ENCODE measurements around the gene CSTF2T.
A peak's percentile ranks its signal among the peaks of the same experiment; 100 is the strongest.

The CSTF2T gene, protein sequence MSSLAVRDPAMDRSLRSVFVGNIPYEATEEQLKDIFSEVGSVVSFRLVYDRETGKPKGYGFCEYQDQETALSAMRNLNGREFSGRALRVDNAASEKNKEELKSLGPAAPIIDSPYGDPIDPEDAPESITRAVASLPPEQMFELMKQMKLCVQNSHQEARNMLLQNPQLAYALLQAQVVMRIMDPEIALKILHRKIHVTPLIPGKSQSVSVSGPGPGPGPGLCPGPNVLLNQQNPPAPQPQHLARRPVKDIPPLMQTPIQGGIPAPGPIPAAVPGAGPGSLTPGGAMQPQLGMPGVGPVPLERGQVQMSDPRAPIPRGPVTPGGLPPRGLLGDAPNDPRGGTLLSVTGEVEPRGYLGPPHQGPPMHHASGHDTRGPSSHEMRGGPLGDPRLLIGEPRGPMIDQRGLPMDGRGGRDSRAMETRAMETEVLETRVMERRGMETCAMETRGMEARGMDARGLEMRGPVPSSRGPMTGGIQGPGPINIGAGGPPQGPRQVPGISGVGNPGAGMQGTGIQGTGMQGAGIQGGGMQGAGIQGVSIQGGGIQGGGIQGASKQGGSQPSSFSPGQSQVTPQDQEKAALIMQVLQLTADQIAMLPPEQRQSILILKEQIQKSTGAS

DNA sequence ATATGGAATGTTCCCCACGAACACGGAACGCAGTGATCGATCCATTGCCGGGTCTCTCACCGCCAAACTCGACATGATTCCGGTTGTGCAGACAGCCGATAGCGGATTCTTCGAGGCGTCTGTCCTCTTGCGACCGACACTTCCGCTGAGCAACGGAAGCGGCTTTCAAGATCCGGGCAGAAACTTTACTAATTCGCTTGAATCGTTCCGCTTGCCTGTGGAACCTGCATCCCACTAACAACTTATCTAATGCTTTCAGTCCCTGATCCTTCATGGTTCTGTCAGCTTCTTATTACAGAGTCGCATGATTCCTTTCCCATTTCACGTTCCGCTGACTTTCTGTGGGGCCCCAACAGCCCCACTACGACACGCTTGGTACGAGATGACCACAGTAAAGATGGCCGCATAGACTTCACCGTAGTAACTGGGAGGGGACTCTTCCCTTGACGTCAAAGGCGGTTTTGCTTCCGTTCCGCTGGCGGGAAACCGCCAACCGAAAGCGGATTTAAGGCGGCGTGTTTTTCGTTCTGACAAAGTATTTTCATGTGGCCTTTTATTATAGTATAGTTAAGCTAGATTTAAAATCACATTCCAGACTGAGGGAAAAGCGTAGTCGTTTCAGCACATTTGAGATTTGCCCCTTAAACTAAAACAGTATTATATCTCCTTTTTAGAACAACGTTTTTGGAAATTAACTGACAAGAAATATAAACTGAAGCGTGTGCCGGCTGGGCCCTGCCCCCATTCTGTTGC, at the start of gene CSTF2T:
Gene CSTF2T, minus strand, starts transcription at position 121 of the 753 bp plus-strand sequence. Its CDS starts 46 bp downstream, at position 75.
- no peaks in the 10 kb centered on the region for H3K9me3 ChIP-seq (ENCODE audit: insufficient read depth, low read length)
- H3K4me2 ChIP-seq (ENCODE audit: low read length), result peak within 1 kb of the TSS; percentile 97
- peak within 1 kb of the TSS; percentile 84 for H3K27ac ChIP-seq (ENCODE audit: low read length)

DNA sequence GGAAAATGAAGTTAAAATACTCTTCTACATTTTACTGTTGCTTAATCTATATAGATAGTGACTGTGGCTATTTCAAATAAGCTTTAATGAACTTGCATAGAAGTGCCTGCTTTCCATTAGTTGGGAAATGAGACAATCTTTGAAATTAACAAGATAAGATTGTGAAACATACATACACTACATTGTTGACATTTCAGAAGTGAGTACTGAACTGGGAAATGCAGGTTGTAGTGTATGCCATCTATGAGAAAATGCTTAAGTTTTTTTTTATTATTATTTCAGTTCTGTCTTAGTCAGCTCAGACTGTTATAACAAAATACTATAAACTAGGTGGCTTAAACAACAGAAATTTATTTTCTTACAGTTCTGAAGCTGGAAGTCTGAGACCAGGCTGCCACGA, 49.6 kb upstream of the CSTF2T start:
- no peaks in the 10 kb centered on the region for H3K79me2 ChIP-seq (ENCODE audit: low read length)
- H3K27ac ChIP-seq (ENCODE audit: low read length), result no peak overlapping the region
- no peaks in the 10 kb centered on the region for H3K9me3 ChIP-seq (ENCODE audit: insufficient read depth, low read length)
- H3K27me3 ChIP-seq (ENCODE audit: low read depth, low read length), result no peaks in the 10 kb centered on the region
- no peaks in the 10 kb centered on the region for H3K36me3 ChIP-seq (replicated peaks; ENCODE audit: low read depth, low read length)
- H4K20me1 ChIP-seq (ENCODE audit: insufficient read depth, low read length), result no peaks in the 10 kb centered on the region
- H3K4me2 ChIP-seq (ENCODE audit: low read length), result no peak overlapping the region
- peaks cover 3% of the 10 kb centered on the region; the same call in 1 of the 2 replicates for H3K4me1 ChIP-seq (ENCODE audit: low read length)
- H3K4me3 ChIP-seq (ENCODE audit: low read length), result no peak overlapping the region
- TF ChIP-seq, protein P1, sequence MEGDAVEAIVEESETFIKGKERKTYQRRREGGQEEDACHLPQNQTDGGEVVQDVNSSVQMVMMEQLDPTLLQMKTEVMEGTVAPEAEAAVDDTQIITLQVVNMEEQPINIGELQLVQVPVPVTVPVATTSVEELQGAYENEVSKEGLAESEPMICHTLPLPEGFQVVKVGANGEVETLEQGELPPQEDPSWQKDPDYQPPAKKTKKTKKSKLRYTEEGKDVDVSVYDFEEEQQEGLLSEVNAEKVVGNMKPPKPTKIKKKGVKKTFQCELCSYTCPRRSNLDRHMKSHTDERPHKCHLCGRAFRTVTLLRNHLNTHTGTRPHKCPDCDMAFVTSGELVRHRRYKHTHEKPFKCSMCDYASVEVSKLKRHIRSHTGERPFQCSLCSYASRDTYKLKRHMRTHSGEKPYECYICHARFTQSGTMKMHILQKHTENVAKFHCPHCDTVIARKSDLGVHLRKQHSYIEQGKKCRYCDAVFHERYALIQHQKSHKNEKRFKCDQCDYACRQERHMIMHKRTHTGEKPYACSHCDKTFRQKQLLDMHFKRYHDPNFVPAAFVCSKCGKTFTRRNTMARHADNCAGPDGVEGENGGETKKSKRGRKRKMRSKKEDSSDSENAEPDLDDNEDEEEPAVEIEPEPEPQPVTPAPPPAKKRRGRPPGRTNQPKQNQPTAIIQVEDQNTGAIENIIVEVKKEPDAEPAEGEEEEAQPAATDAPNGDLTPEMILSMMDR (IDR thresholded peaks at IDR 0.05; ENCODE audit: low read depth, low read length), result no peak
- no peak for TF ChIP-seq EZH2phosphoT487 (IDR thresholded peaks at IDR 0.05; ENCODE audit: low read depth)
- H2AFZ ChIP-seq (ENCODE audit: low read depth, low read length), result no peak overlapping the region
- no peak overlapping the region for H3K9ac ChIP-seq (ENCODE audit: low read length)

More for the DNA sequence above, at the start of gene CSTF2T:
- Histone ChIP-seq H3K36me3 (replicated peaks; ENCODE audit: low read depth, low read length) (peaks cover 29% of the 10 kb centered on the region), H3K4me3 (ENCODE audit: low read length) (peak within 1 kb of the TSS; percentile 96), H2AFZ (ENCODE audit: low read depth, low read length) (peak within 1 kb of the TSS; percentile 97), H3K9ac (ENCODE audit: low read length) (peak within 1 kb of the TSS; percentile 94), H3K27me3 (ENCODE audit: low read depth, low read length) (no peaks in the 10 kb centered on the region), H3K79me2 (ENCODE audit: low read length) (peaks cover 34% of the 10 kb centered on the region), H3K4me1 (ENCODE audit: low read length) (peaks cover 14% of the 10 kb centered on the region), H4K20me1 (ENCODE audit: insufficient read depth, low read length) (peaks cover 10% of the 10 kb centered on the region; the same call in 1 of the 2 replicates)
- TF ChIP-seq EZH2phosphoT487 (IDR thresholded peaks at IDR 0.05; ENCODE audit: low read depth), result no peak
- TF ChIP-seq, protein P1 (IDR thresholded peaks at IDR 0.05; ENCODE audit: low read depth, low read length), result no peak

DNA sequence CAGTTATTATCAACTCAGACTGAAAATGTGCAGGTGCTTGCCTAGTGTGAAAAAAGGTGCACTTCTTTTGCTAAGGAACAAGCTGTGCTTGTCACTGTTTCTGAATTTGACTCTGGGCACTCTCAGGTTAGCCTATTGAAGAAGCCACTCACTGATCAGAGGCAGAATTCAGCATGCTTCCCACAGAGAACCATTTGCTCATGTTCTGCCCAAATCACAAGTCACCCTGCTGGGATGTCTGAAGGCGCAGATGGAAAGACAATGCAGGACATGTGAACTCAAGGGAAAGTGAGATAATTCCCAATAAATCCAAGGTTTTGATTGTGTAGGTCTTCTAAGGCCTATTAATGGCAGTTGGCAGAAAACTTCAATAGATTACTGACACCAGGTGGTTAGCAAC, 47.8 kb upstream of the CSTF2T start:
- TF ChIP-seq EZH2phosphoT487 (IDR thresholded peaks at IDR 0.05; ENCODE audit: low read depth), result no peak
- TF ChIP-seq, protein P1 (IDR thresholded peaks at IDR 0.05; ENCODE audit: low read depth, low read length), result no peak
- H4K20me1 ChIP-seq (ENCODE audit: insufficient read depth, low read length), result no peaks in the 10 kb centered on the region
- H3K36me3 ChIP-seq (replicated peaks; ENCODE audit: low read depth, low read length), result no peaks in the 10 kb centered on the region
- H3K4me1 ChIP-seq (ENCODE audit: low read length), result peaks cover 7% of the 10 kb centered on the region
- H3K79me2 ChIP-seq (ENCODE audit: low read length), result no peaks in the 10 kb centered on the region
- H3K4me3 ChIP-seq (ENCODE audit: low read length), result no peak overlapping the region
- H3K9me3 ChIP-seq (ENCODE audit: insufficient read depth, low read length), result no peaks in the 10 kb centered on the region
- H3K9ac ChIP-seq (ENCODE audit: low read length), result no peak overlapping the region
- H3K4me2 ChIP-seq (ENCODE audit: low read length), result no peak overlapping the region
- H3K27me3 ChIP-seq (ENCODE audit: low read depth, low read length), result no peaks in the 10 kb centered on the region
- no peak overlapping the region for H3K27ac ChIP-seq (ENCODE audit: low read length)
- H2AFZ ChIP-seq (ENCODE audit: low read depth, low read length), result no peak overlapping the region

DNA sequence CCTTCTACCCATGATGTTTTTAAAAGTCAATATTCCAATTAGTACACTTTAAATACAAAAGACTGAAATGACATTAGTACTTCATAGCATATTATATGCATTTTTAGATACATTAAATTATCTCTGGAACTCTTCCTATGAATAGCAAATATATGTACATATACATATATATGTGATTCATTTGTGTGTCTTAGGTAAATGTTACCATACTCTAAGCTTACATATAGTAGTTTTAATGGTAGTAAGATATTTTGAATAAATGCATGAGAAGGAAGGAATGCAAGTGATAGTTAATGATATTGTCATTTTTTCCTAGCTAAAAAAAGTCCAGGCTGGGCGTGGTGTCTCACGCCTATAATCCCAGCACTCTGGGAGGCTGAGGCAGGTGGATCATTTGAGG, 46.0 kb upstream of the CSTF2T start:
- H3K36me3 ChIP-seq (replicated peaks; ENCODE audit: low read depth, low read length), result no peaks in the 10 kb centered on the region
- no peaks in the 10 kb centered on the region for H4K20me1 ChIP-seq (ENCODE audit: insufficient read depth, low read length)
- no peak overlapping the region for H3K9ac ChIP-seq (ENCODE audit: low read length)
- TF ChIP-seq EZH2phosphoT487 (IDR thresholded peaks at IDR 0.05; ENCODE audit: low read depth), result no peak
- TF ChIP-seq, protein P1 (IDR thresholded peaks at IDR 0.05; ENCODE audit: low read depth, low read length), result no peak
- H3K27me3 ChIP-seq (ENCODE audit: low read depth, low read length), result no peaks in the 10 kb centered on the region
- no peak overlapping the region for H2AFZ ChIP-seq (ENCODE audit: low read depth, low read length)
- no peak overlapping the region for H3K4me3 ChIP-seq (ENCODE audit: low read length)
- no peak overlapping the region for H3K4me2 ChIP-seq (ENCODE audit: low read length)
- H3K9me3 ChIP-seq (ENCODE audit: insufficient read depth, low read length), result no peaks in the 10 kb centered on the region
- H3K4me1 ChIP-seq (ENCODE audit: low read length), result peaks cover 7% of the 10 kb centered on the region
- no peak overlapping the region for H3K27ac ChIP-seq (ENCODE audit: low read length)
- no peaks in the 10 kb centered on the region for H3K79me2 ChIP-seq (ENCODE audit: low read length)
